ENCODE results near the gene CD2AP. TPM values are rescaled to one million over a fixed set of nuclear protein-coding genes. Genes with fewer than 3 reads are reported as not detected.

CD2AP gene
- total RNA-seq, 3 donors from 2014 or later: 21.3 to 60.7 (median 34.4) TPM

DNA sequence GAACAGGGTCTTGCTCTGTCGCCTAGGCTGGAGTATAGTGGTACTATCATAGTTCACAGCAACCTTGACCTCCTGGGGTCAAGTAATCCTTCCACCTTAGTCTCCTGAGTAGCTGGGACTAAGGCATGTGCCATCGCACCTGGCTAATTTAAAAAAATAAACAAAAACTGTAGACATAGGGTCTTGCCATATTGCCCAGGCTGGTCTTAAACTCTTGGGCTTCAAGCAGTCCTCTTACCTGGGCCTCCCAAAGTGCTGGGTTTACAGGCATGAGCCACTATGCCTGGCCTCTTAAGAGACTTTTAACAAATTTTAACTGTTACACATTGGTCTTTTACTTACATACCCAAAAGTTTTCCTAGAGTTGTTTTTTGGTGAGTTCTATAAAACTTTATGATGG lies 12.4 kb downstream of the CD2AP start:
- Histone ChIP-seq H3K9me3 (no peaks in the 10 kb centered on the region), H3K27ac (no peak overlapping the region), H3K4me3 (no peak overlapping the region), H3K4me1 (no peaks in the 10 kb centered on the region), H3K27me3 (no peaks in the 10 kb centered on the region), H3K36me3 (no peaks in the 10 kb centered on the region)
- intact Hi-C loops (cut with DNase I; ENCODE audit: low total_unique reads): no loop called here
- TF ChIP-seq POLR2AphosphoS5 (IDR thresholded peaks at IDR 0.05): no peak
- TF ChIP-seq CTCF (IDR thresholded peaks at IDR 0.05): no peak
- no peak for TF ChIP-seq POLR2A (IDR thresholded peaks at IDR 0.05)
- no peak for DNase-seq (ENCODE audit: low spot score in 2 of 2)

DNA sequence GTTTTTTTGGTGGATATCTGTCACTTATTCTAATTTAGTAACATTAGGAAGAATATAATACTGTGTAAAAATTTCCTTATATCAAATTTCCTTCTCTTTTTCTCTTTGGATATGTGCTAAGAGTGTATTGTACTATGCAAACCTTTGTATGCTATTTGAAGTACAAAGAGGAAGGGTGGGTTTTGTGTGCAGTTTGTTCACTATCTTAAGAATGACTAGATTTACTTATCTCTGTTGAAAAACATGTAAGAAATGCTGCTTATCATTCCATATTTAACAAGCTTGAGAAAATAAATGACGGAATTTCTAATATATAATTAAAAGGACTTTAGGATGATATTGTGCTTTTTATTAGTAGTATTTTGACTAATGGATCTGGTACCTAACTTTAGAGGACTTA lies 13.1 kb downstream of the CD2AP start:
- TF ChIP-seq POLR2AphosphoS5 (IDR thresholded peaks at IDR 0.05) (no peak), CTCF (IDR thresholded peaks at IDR 0.05) (no peak), POLR2A (IDR thresholded peaks at IDR 0.05) (no peak)
- Histone ChIP-seq H3K27ac (no peak overlapping the region), H3K4me3 (no peak overlapping the region), H3K27me3 (no peaks in the 10 kb centered on the region), H3K9me3 (no peaks in the 10 kb centered on the region), H3K4me1 (no peaks in the 10 kb centered on the region), H3K36me3 (no peaks in the 10 kb centered on the region)
- intact Hi-C loops (cut with DNase I; ENCODE audit: low total_unique reads): no loop called here
- no peak for DNase-seq (ENCODE audit: low spot score in 2 of 2)

DNA sequence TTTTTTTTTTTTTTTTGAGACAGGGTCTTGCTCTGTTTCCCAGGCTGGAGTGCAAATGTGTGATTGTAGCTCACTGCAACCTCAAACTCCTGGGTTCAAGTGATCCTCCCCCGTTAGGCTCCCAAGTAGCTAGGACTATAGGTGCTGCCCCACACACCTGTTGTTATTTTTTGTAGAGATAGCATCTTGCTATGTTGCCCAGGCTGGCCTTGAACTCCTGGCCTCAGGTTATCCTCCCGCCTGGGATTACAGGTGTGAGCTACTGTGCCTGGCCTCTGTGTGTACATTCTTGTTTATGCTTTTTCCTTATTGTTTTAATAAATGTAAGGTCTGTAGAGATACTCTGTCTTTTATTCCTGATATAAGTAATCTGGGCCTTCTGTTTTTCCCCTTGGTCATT lies 14.8 kb downstream of the CD2AP start:
- intact Hi-C loops (cut with DNase I; ENCODE audit: low total_unique reads): no loop called here
- no peaks in the 10 kb centered on the region for H3K4me1 ChIP-seq
- no peaks in the 10 kb centered on the region for H3K9me3 ChIP-seq
- no peak for DNase-seq (ENCODE audit: low spot score in 2 of 2)
- no peak overlapping the region for H3K4me3 ChIP-seq
- TF ChIP-seq POLR2A (IDR thresholded peaks at IDR 0.05) (no peak), CTCF (IDR thresholded peaks at IDR 0.05) (no peak), POLR2AphosphoS5 (IDR thresholded peaks at IDR 0.05) (no peak)
- no peaks in the 10 kb centered on the region for H3K27me3 ChIP-seq
- H3K36me3 ChIP-seq: no peaks in the 10 kb centered on the region
- H3K27ac ChIP-seq: no peak overlapping the region

GRCh38 chr6:47495207-47495606 lies 17.6 kb downstream of the CD2AP start:
- TF ChIP-seq POLR2A (IDR thresholded peaks at IDR 0.05) (no peak), CTCF (IDR thresholded peaks at IDR 0.05) (no peak), POLR2AphosphoS5 (IDR thresholded peaks at IDR 0.05) (no peak)
- intact Hi-C loops (cut with DNase I; ENCODE audit: low total_unique reads): no loop called here
- Histone ChIP-seq H3K27ac (no peak overlapping the region), H3K27me3 (no peaks in the 10 kb centered on the region), H3K4me1 (no peaks in the 10 kb centered on the region), H3K4me3 (no peak overlapping the region), H3K9me3 (no peaks in the 10 kb centered on the region), H3K36me3 (no peaks in the 10 kb centered on the region)
- no peak for DNase-seq (ENCODE audit: low spot score in 2 of 2)

DNA sequence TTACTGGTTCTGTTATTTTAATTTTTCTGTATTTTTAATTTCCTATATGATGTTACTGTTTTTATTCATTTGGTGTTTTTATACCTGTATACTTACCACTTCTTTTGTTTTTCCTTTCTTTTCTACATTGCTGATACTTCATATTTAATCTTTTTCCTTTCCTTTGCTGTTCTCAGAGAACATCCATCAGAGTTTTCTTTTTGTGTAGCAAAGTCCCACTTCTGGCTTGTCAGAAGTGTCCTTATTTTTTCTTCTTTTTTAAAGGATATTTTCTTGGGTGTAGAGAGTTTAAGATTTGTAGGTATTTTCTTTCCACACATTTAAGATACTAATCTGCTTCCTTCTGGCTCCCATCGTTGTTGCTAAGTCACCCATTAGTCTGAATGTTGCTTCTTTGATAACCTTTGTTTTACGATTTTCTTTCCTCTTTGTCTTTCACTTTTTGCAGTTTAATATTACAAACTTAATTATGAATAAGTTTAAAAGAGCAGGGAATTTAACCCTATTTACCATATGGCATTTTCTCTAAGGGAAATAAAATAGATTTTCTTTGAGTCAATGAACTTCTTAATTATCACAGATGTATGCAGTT lies 18.5 kb downstream of the CD2AP start:
- no peak overlapping the region for H3K27ac ChIP-seq
- intact Hi-C loops (cut with DNase I; ENCODE audit: low total_unique reads): no loop called here
- no peak for DNase-seq (ENCODE audit: low spot score in 2 of 2)
- no peak overlapping the region for H3K4me3 ChIP-seq
- H3K4me1 ChIP-seq: no peaks in the 10 kb centered on the region
- no peaks in the 10 kb centered on the region for H3K27me3 ChIP-seq
- no peaks in the 10 kb centered on the region for H3K9me3 ChIP-seq
- no peak for TF ChIP-seq CTCF (IDR thresholded peaks at IDR 0.05)
- TF ChIP-seq POLR2AphosphoS5 (IDR thresholded peaks at IDR 0.05): no peak
- no peak for TF ChIP-seq POLR2A (IDR thresholded peaks at IDR 0.05)
- H3K36me3 ChIP-seq: no peaks in the 10 kb centered on the region

Measured in breast epithelium (tissue), 4 donors.